Tibial nerve (tissue), 4 donors: Measurements from ENCODE around the gene TDG.

Experiments
- EP300 ChIP-seq, 2 donors: sonication (generic); formaldehyde crosslinking; IDR thresholded peaks; one replicate each; pipeline ENCODE4 v1.6.1; 2017; ENCODE audit warnings: antibody characterized with exemption in 2 of 2, mild to moderate bottlenecking in 1 of 2
- TF ChIP-seq, protein P1 (sequence below), 5 experiments: fragments of 200-600 bp in 3 of 5; fragments of 450-650 bp in 2 of 5; sonication (generic) in 3 of 5; IDR thresholded peaks; one replicate each; pipeline ENCODE4 v1.5.1; 2016 to 2019; ENCODE audit warnings: antibody characterized with exemption in 5 of 5, mild to moderate bottlenecking in 3 of 5, moderate library complexity in 2 of 5

DNA sequence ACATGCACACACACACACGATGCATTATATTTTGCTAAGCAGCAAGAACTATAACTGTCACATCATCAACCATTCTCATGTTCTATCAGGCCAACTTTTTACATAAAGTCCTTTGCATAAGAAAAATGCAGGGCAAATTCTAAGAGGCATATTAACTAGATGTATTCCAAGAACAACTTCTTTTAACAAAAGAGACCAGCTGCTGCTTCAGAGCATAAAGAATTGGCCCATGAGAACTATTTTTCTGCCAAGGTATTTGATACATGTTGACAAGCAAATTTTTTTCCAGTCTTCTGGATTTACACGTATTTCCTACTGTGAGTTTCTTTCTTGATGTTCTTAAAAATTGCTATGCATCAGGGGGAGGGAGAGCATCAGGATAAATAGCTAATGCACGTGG lies 57.1 kb downstream of the TDG start:
- TF ChIP-seq, protein P1, sequence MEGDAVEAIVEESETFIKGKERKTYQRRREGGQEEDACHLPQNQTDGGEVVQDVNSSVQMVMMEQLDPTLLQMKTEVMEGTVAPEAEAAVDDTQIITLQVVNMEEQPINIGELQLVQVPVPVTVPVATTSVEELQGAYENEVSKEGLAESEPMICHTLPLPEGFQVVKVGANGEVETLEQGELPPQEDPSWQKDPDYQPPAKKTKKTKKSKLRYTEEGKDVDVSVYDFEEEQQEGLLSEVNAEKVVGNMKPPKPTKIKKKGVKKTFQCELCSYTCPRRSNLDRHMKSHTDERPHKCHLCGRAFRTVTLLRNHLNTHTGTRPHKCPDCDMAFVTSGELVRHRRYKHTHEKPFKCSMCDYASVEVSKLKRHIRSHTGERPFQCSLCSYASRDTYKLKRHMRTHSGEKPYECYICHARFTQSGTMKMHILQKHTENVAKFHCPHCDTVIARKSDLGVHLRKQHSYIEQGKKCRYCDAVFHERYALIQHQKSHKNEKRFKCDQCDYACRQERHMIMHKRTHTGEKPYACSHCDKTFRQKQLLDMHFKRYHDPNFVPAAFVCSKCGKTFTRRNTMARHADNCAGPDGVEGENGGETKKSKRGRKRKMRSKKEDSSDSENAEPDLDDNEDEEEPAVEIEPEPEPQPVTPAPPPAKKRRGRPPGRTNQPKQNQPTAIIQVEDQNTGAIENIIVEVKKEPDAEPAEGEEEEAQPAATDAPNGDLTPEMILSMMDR (IDR thresholded peaks at IDR 0.05) = no peak
- no peak for TF ChIP-seq EP300 (IDR thresholded peaks at IDR 0.05)
